Measurements from ENCODE around the gene ADAMTS12.

The ADAMTS12 gene

GRCh38 chr5:33487236-33487635 is 404.6 kb downstream of the ADAMTS12 start:
- ATAC-seq = no peak
- no peak for TF ChIP-seq BACH2 (CRISPR knock-in tag; IDR thresholded peaks at IDR 0.05; ENCODE audit: borderline replicate concordance)
- TF ChIP-seq ZNF565 (CRISPR knock-in tag; conservative IDR thresholded peaks at IDR 0.05; ENCODE audit: low read depth) = no peak
- no peak for TF ChIP-seq ZNF8 (CRISPR knock-in tag; IDR thresholded peaks at IDR 0.05)
- TF ChIP-seq OSR1 (CRISPR knock-in tag; IDR thresholded peaks at IDR 0.05) = no peak
- TF ChIP-seq TSHZ2 (CRISPR knock-in tag; IDR thresholded peaks at IDR 0.05) = no peak
- TF ChIP-seq GLIS3 (CRISPR knock-in tag; IDR thresholded peaks at IDR 0.05) = no peak
- no peak for TF ChIP-seq CREB5 (CRISPR knock-in tag; IDR thresholded peaks at IDR 0.05; ENCODE audit: low read depth)
- no peak for TF ChIP-seq ZNF70 (CRISPR knock-in tag; IDR thresholded peaks at IDR 0.05)

GRCh38 chr5:33482335-33482734 is 409.5 kb downstream of the ADAMTS12 start:
- TF ChIP-seq TSHZ2 (CRISPR knock-in tag; IDR thresholded peaks at IDR 0.05) (no peak), PPARA (CRISPR knock-in tag; IDR thresholded peaks at IDR 0.05; ENCODE audit: borderline replicate concordance) (no peak), BACH2 (CRISPR knock-in tag; IDR thresholded peaks at IDR 0.05; ENCODE audit: borderline replicate concordance) (no peak), OSR1 (CRISPR knock-in tag; IDR thresholded peaks at IDR 0.05) (no peak), TOX (CRISPR knock-in tag; IDR thresholded peaks at IDR 0.05; ENCODE audit: borderline replicate concordance) (no peak), CSRNP3 (CRISPR knock-in tag; IDR thresholded peaks at IDR 0.05) (no peak)
- ATAC-seq = no peak

- ATAC-seq = no peak
- TF ChIP-seq SNAI2 (CRISPR knock-in tag; IDR thresholded peaks at IDR 0.05) (no peak), ZNF70 (CRISPR knock-in tag; IDR thresholded peaks at IDR 0.05) (no peak), POU6F1 (CRISPR knock-in tag; IDR thresholded peaks at IDR 0.05; ENCODE audit: borderline replicate concordance, low read depth) (no peak), ZNF8 (CRISPR knock-in tag; IDR thresholded peaks at IDR 0.05) (no peak), ZFP30 (CRISPR knock-in tag; IDR thresholded peaks at IDR 0.05) (no peak), ZFP3 (CRISPR knock-in tag; IDR thresholded peaks at IDR 0.05) (no peak), TSHZ2 (CRISPR knock-in tag; IDR thresholded peaks at IDR 0.05) (no peak), RARB (CRISPR knock-in tag; IDR thresholded peaks at IDR 0.05) (no peak), ARNTL (CRISPR knock-in tag; IDR thresholded peaks at IDR 0.05; ENCODE audit: borderline replicate concordance, low read depth) (no peak), CSDC2 (CRISPR knock-in tag; IDR thresholded peaks at IDR 0.05) (no peak), PPARA (CRISPR knock-in tag; IDR thresholded peaks at IDR 0.05; ENCODE audit: borderline replicate concordance) (no peak), PATZ1 (CRISPR knock-in tag; IDR thresholded peaks at IDR 0.05; ENCODE audit: borderline replicate concordance) (no peak), TOX (CRISPR knock-in tag; IDR thresholded peaks at IDR 0.05; ENCODE audit: borderline replicate concordance) (no peak), GLIS3 (CRISPR knock-in tag; IDR thresholded peaks at IDR 0.05) (no peak), ISL1 (CRISPR knock-in tag; IDR thresholded peaks at IDR 0.05) (no peak), ZNF565 (CRISPR knock-in tag; conservative IDR thresholded peaks at IDR 0.05; ENCODE audit: low read depth) (no peak), OSR1 (CRISPR knock-in tag; IDR thresholded peaks at IDR 0.05) (no peak), TCF4 (CRISPR knock-in tag; IDR thresholded peaks at IDR 0.05; ENCODE audit: borderline replicate concordance) (no peak), ESRRG (CRISPR knock-in tag; IDR thresholded peaks at IDR 0.05) (no peak)
These were observed 410.9 kb downstream of the ADAMTS12 start for GRCh38 chr5:33480876-33481275.

All from SK-N-SH treated with all-trans-retinoic acid at 6 μM for 48 hours (cell line).